SHP77 (cell line): ENCODE data around the gene DTYMK.
A peak's percentile ranks its signal among the peaks of the same experiment; 100 is the strongest.

ENCODE experiments used
- DNase-seq, 2 experiments: peaks; one replicate each; lab custom pipeline; 2025; lab: John Stamatoyannopoulos, UW

Gene DTYMK

DNA sequence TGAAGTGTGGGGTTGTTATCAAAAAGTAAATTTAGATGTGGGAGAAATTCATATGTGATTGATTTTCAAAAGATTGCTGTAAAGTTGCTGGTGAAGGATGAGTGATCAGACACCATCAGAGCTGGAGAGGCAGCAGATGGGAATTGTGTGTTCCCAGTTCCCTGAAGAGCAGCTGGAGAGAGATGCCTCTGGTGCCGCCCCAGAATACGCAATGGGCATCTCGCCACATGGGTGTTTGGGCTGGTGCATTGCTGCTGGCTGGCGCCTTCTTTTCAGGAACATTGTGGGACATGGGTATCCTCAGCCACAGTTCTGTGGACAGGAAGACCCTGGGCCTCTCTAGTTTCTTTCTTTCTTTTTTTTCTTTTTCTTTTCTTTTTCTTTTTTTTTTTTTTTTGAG is 37.2 kb downstream of the DTYMK start:
- DNase-seq: no peak

DNA sequence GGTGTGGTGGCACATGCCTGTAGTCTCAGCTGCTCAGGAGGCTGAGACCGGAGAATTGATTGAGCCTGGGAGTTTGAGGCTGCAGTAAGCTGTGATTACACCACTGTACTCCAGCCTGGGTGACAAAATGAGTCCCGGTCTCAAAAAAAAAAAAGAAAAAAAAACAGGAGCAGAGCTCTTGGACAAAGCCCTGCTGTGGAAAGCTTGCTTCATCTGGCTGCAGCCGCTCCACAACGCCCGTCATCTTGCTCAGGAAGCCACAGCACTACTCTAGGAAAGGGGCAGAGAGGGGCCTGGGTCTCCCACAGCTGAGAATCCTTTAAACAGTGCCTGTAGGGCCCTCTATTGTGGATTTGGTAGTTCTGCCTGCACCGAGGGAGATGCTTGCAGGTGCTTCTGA is 38.2 kb downstream of the DTYMK start:
- no peak for DNase-seq

DNA sequence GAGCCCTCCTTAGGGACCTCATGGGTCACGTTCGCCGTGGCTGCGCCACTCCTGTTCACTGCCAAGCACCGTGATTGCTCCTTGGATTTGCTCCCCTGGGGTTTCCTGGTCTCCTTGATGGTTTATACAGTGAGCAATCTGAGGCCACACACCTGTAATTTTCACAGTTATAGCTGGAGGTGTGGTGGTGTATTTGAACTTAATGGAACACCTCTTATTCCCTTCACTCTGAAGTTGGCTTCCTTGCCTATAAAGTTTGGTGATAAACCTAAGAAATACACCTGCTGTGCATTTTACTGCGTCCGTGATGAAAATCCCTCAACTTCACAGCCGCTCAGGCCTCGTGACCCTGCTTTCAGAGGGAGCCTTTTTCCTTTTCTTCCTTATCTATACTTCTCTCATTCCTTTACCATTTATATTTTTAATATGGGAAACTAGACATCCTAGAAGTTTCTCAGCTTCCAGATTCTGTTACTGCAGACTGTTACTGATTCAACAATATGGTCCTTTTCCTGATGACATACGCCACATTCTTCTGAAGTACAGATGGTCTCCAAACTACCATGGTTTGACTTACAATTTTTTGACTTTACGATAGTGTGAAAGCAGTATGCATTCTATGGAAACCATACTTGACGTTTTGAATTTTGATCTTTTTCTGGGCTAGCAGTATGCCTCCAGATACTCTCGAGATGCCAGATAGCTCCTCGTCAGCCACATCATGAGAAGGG is 40.5 kb downstream of the DTYMK start:
- no peak for DNase-seq

DNA sequence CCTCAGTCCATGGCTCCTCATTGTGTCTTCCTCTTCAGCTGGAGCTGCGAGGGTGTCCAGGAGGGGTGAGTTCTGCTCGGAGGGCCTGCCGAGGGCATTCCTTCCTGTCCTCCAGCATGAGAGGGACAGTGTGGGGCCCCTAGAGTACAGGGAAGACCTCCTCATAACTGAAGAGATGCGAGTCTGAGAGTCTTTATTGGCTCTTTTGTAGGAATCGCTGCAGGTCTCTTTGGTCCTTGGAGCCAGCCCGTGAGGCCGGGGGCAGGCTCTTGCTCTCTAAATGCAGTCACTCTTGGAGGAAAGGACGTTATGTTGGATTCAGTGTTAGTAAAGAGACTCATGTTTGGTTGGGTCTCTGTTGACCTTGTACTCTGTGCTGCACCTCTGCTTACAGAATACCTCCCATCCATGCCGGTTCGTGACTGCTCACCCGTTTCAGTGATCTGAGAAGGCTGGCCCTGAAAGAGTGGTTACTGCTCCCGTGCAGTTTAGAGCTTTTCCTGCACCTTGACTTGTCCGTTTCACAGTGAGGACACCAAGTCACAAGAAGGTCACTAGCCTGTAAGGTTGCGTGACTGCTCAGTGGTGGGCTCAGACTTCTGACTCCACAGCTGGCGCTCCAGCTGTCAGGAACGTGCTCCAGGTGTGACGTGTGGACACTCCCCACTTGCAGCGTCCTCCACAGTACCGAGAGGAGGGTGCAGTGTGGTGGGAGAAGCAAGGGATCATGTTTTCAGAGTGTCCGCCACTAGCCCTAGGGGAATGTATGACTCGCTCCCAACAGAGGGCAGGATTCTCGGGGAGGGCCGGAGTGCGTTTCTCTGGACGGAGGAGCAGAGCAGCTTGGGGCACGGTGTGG is 41.3 kb downstream of the DTYMK start:
- no peak for DNase-seq

DNA sequence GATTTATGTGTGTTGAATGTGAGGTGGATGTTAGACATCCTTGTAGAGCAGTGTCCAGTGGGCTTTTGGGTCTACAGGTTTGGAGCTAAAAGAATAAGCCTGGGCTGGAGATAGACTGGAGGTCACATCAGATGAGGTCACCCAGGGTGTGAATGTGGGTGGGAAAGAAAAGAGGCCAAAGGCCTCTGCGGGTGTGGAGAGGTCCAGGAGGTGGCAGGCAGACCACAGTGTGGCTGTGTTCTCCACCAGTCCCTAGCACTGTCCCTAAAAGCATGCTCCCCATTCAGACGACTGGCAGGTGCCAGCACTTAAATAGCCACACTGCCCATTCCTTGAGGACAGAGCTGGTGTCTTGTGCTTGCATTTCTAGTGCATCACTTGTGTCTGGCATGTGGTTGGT is 45.0 kb downstream of the DTYMK start:
- DNase-seq: no peak

DNA sequence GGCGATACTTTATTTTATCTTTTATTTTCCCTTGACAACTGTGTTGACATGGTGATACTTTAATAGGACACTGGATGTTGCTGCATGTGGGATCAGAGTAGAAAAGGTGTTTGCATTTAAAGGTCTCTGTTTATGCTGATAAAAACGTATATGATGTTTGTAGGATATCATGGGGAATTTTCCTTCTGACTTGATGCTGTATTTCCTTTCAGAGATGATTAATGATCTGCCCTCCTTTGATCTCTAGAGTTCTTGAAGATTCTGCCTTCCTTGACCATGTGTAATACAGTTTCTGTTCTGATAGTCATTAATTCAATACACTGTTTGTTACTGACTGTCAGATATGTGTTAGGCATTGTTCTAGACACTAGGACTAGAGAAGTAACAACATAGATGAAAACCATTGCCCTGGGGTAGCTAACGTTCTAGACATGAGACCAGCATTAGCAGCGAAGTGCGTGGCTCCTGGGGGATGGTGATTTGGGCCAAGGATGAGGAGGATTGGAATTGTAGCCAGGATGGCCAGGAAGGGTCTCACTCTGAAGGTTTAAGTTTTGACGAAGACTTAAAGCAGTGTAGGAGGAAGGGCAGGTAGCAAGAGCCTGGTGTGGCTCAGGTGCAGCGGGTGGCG is 46.3 kb downstream of the DTYMK start:
- DNase-seq: no peak

DNA sequence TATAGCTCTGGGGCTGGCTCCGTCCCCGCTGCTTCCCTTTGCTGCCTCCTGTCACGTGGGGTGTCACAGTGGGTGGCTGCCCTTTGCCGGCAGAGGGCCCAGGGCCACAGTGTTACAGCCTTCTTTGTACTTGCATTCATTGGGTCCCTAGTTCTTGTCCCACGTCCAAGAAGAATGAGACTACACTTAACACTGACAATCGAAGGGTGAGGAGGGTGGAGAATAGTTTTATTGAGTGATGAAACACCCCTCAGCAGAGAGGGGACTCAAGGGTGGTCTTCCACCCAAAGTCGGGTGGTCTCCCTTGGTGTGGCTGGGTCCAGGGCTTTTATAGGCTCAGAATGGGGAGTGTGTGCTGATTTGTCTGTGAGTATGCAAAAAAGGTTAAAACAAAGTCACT is 47.2 kb downstream of the DTYMK start:
- DNase-seq: no peak

DNA sequence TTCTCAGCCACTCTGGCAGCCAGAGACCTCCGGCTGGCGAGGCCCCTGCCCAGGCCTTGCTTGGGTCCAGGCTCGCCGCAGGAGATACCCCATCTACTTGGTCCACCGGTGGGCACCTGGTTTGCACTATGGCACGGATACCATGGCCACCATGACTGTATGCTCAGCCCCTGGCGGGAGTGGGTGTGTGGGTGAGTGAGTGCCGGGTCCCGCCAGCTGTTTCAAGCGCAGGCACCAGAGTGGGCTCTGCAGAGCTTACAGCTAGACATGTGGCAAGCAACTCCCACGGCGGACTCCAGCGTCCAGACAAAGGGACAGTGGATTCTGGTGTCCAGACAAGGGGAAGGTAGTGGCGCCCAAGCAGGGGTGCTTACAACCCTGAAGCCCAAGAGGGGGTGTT is 47.7 kb downstream of the DTYMK start:
- DNase-seq: no peak

DNA sequence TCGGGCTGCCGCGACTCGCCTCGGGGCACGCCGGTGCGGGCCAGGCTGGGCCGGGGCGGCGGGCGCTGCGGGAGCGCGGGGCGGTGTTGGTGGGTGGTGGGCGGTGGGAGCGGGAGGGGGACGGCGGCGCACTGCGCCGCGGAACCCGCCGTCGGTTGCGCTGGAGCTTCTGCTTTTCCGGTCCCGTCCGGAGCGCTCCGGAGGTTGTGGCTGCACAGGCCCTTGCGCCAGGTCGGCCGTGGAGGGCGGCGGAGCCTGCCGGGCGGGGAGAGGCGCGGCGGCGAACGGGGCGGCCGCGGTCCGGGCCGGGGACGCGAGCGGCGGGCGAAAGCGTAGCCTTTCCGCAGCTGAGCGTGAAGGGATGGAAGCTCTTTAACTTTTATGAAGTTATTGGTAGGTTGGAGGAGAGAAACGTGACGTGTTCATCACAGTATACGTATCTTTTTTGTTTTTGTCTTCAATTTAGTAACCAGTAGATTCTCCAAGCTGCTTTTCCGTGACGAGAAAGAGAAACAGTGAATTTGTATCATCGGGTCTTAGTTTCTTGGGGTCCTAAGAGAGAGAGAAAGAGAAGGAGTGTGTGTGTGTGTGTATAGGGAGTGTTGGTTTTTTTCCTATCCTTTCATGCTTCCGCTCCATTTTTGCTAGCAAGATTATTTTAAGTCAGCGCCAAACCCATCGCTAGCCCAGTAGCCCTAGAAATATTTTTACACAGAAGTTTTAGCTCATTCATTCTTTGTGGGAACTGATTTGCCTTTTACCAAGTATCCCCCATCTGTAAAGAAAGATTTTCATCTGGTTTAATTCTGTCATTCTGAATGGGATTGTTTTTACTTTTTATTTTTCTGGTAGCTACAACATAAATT is 48.6 kb downstream of the DTYMK start:
- peak in 1 of 2 experiments; percentile 26 for DNase-seq

DNA sequence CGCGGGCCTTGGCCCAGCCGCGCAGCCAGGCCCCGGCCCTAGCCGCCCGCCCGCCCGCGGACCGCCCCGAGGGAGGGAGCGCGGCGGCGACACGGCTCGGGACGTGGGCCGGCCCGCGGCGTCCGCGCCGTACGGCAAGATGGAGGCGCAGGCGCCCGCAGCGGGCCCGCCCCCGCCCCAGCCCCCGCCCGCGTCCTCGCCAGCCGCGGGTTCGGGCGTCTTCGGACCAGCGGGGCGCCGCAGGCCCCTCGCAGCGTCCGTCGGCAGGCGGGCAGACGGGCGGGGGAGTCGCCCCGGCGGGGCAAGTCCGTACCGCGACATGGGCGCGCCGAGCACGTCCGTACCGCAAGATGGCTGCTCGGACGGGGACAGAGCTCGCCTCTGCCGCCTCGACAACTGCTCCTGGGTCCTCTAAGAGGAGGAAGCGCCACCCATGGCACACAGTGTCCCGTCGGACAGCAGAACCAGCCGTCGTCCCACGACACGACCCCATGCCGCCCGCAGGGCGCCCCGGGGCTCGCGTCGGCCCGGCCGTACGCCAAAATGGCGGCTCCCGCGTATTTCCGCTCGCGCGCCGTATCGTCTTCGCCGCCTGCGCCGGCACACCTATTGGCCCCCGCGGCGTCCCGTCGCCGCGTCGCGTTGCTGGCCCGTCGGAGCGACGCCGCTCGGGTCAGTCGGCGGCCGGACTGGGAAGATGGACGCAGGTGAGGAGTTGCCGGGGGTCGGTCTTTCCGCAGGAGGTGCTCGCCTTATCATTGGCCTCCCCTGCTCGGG is 49.4 kb downstream of the DTYMK start, which contains the start of the genes ATG4B and THAP4:
Gene ATG4B, plus strand, starts transcription at position 676 of the 777 bp plus-strand sequence. Its CDS starts 22 bp downstream, at position 698.
Gene THAP4, minus strand, starts transcription at position 141 of the 777 bp plus-strand sequence. CDS start 141 bp downstream, outside the sequence.
- DNase-seq: peak; percentile 64 to 79

DNA sequence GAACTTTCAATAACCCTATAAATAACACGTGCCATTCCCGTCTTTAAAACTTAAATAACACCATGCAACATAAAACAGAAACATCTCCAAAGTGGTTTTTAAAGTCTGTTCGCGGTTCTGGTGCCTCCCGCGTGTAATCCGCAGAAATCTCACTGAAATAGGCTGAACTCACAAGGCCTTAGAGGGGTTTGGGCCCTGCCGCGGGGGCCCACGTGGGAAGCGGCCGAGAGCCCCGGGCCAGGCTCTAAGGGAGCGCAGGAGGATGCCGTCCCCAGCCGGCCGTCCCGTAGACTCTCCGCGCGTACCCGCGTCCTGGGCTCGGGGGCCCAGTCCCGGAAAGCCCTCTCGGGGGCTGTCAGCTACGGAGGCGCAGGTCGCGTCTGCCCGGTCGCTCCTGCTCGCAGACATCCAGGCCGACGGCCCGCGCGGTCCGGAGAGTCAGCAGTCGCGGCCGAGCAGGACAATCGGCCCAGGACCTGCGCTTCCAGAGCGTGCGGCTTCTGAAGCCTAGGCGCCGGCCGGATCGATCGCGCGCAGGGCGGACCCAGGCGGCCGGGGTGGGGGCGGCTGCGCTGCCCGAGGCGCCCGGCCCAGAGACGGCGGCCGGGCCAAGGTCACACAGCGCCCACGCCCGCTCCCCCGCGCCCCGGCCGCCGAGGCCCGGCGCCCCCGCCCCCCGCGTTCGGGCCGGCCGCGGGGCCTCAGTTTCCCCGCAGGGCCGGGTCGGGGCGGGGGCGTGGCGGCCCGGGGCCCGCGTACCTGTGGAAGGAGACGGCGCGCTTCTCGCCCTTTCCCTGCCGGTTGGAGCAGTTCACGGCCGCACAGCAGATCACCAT is 50.2 kb downstream of the DTYMK start:
- DNase-seq: no peak

DNA sequence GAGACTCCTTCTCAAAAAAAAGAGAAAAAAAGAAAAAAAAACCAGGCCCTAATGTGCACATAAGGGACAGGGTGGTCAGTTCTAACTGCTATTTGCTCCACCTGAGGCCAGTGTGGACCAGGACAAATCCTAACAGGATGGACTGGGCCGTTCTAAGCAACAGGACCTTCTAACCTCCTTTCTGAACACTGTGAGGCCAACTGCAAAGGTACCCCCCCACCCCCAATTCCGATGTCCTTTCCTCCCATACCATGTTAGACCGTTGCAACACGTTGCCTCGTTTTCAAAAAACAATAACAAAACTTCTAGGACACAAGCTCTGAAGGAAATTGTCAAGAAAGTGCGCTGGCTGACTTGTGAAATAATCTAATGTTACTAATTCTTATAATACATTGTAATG is 50.9 kb downstream of the DTYMK start:
- no peak for DNase-seq

DNA sequence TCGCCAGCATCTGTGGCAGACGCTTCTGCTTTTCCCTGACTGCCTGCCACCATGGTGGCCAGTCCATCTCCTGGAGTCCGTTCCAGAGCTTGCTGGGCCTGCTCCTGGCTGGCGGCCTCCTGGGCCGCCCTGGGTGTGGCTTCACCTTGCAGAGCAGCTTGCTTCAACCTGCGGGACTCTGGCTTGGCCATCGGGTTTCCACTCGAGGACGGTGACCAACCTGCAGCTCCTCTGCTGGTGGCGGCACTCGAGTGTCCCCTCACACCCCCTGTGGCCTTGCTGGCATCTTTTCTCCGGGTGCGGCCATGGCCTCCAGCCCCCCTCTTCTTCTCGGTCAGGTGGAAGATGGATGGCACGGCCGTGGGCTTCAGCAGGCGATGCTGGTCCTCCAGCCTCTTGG is 53.1 kb downstream of the DTYMK start:
- DNase-seq: no peak

DNA sequence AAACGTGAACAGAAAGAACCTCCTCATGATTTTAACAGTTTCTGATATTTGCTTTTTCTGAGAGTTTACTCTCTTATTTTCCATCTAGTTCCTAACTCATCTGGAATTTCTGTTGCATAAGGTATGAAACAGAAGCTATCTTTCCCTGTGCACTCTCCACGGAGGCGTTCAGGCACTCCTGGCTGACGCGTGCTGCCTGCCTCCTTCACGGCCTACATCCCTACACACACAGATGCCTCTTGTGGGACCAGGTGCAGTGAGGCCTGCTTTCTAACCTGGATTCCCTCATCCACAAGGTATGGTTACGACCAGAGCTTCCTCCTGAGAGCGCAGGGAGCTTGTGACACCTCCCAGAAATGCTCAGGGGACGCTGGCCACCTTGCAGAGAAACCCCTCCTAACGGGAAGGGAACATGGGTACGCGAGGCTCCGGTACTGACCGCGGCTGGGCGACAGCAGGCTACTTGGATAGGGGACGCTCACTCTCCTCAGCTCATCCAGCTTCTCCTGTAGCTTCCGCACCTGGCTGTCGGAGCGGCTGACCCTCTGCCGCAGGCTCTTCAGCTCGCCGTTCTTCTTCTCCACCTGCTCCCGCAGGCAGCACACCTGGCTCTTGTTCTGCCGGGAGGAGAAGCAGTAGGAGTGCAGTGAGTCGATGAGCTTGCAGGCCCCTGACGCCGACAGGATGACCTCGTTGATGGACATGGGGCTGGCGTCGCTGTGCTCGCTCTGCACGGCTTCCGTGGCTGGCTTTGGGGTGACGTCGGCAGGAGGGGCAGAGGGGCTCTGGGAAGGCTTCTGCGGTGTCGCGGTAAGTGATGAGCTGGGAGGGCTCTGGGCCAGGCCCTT is 53.9 kb downstream of the DTYMK start:
- DNase-seq: no peak

DNA sequence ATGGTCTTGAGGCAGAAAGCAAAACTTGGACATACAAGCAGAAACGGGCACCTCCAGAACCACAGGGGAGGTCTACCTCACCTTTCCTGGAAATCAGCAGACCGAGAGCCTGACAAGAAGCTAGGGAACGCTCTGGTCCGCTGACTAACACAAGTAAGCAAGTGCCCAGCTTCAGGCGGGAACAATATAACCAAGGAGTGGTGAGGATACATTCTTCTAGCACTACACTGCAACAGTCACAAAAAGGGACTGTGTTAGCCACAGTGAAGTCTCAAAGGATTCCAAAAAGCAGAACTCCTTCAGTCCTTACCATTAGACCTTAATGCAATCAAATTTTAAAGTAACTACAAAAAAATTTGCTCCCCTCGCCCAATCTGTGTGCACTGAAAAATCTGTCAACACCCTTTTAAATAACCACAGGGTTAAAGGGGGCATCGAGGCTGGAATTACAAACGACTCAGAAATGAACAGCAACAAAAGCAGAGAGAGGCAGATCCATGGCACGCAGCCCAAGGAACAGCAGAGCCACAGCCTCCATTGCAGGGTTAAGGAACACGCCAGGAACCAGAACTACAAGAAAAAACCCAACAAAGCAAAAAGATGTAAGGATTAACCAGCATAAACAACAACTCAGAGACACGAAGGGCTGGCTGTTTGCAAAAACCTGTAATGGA is 56.7 kb downstream of the DTYMK start:
- DNase-seq: no peak

DNA sequence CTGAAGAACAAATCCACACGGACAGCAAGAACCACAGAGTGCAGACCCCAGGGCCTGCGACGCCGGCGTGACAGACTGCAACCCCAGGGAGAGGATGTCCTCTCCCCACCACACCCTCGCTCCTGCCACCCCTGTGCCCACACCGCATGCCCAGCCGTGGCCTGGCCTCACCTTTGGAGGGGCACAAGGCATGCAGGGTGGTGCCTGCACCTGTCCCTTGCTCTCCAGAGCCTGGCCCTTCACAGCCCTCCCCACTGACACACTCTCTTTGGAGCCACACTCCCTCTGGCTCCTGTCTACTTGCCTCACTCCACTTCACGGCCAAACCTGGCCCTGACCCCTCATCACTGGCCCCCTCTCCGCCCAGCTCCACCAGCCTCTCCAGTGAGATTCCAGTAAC is 58.9 kb downstream of the DTYMK start:
- no peak for DNase-seq
